ENCODE measurements around the gene GPX4. TPM values are rescaled to one million over a fixed set of nuclear protein-coding genes. Genes with fewer than 3 reads are reported as not detected.

The GPX4 gene
- total and polyA plus RNA-seq, 2 donors (not counting 1 experiment from before 2014, with no cell fraction given) = 213 to 317 TPM

DNA sequence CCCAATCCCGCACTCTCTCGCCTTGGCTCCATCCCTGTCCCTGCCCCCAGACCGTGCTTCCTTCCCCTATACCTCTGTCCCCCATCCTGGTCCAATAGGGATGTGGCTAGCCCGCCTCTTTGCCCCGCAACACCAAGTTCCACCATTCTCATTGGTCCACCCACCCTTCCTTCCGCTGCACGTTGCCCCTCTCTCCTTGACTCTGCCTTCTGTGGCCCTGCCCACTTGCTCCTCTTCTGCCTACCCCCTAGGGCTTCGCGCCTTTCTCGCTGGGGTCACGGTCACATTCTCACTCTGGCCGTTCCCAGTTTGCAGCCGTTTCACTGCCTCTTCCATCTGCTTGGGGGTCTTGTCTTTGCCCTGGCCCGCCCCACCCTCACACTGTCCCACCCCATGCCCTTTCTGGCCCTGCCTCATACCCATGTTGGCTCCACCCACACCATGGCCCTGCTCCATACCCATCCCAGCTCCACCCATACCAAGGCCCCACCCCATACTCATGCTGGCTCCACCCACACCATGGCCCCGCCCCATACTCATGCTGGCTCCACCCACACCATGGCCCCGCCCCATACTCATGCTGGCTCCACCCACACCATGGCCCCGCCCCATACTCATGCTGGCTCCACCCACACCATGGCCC, 41.3 kb upstream of the GPX4 start:
- Histone ChIP-seq H3K27me3 (replicated peaks in 1 of 4; ENCODE audit: control extremely low read depth in 1 of 4, control insufficient read depth in 3 of 4, insufficient read depth in 4 of 4, low read length in 3 of 4) (no peaks in the 10 kb centered on the region), H3K4me1 (ENCODE audit: control insufficient read depth in 2 of 2, insufficient read depth in 2 of 2, low read length in 2 of 2) (peaks cover 25 to 48% of the 10 kb centered on the region in 2 donors), H3K9ac (ENCODE audit: low read length) (no peak overlapping the region), H3K9me3 (ENCODE audit: control extremely low read depth in 1 of 3, control insufficient read depth in 2 of 3, insufficient read depth in 1 of 3, low read length in 2 of 3) (peaks cover 0 to 51% (median 15%) of the 10 kb centered on the region in 3 donors), H3K27ac (ENCODE audit: low read length in 2 of 2) (no peak overlapping the region), H3K4me3 (ENCODE audit: control extremely low read depth in 1 of 5, extremely low read depth in 1 of 5, insufficient read depth in 1 of 5, low read depth in 2 of 5, low read length in 4 of 5) (no peak overlapping the region), H3K79me2 (ENCODE audit: control insufficient read depth, insufficient read depth, low read length) (peaks cover 9% of the 10 kb centered on the region), H4K20me1 (ENCODE audit: control insufficient read depth, insufficient read depth, low read length, poor library complexity, severe bottlenecking) (peaks cover 30% of the 10 kb centered on the region), H3K4me2 (replicated peaks; ENCODE audit: low read depth, low read length, poor library complexity, severe bottlenecking) (no peak overlapping the region), H3K36me3 (replicated peaks in 1 of 2; ENCODE audit: control extremely low read depth in 1 of 2, control insufficient read depth in 1 of 2, extremely low read depth in 1 of 2, insufficient read depth in 2 of 2, low read length in 1 of 2) (peaks cover 2 to 29% of the 10 kb centered on the region in 2 experiments), H2AFZ (ENCODE audit: insufficient read depth, low read depth, low read length, poor library complexity, severe bottlenecking) (no peak overlapping the region)
- Mint-ChIP-seq H3K9me3 (ENCODE audit: insufficient read depth) (no peaks in the 10 kb centered on the region), H3K4me1 (peaks cover 31% of the 10 kb centered on the region), H3K27ac (no peak overlapping the region), H3K27me3 (no peaks in the 10 kb centered on the region), H3K4me3 (no peak overlapping the region)
- no peak for TF ChIP-seq EZH2 (IDR thresholded peaks at IDR 0.05; ENCODE audit: borderline replicate concordance, insufficient read depth, low read depth, low read length, poor library complexity, severe bottlenecking)
- TF ChIP-seq, protein P1, sequence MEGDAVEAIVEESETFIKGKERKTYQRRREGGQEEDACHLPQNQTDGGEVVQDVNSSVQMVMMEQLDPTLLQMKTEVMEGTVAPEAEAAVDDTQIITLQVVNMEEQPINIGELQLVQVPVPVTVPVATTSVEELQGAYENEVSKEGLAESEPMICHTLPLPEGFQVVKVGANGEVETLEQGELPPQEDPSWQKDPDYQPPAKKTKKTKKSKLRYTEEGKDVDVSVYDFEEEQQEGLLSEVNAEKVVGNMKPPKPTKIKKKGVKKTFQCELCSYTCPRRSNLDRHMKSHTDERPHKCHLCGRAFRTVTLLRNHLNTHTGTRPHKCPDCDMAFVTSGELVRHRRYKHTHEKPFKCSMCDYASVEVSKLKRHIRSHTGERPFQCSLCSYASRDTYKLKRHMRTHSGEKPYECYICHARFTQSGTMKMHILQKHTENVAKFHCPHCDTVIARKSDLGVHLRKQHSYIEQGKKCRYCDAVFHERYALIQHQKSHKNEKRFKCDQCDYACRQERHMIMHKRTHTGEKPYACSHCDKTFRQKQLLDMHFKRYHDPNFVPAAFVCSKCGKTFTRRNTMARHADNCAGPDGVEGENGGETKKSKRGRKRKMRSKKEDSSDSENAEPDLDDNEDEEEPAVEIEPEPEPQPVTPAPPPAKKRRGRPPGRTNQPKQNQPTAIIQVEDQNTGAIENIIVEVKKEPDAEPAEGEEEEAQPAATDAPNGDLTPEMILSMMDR (IDR thresholded peaks at IDR 0.05) = no peak
- POLR2A ChIA-PET = interaction anchor here (0.6 to 0.8 kb wide), 2 partner anchors 16 to 19 kb away, joined by 3 to 5 read pairs; no protein-coding TSS in a partner anchor
- 97% methylated on average over 14 of the region's 17 CpGs for WGBS (ENCODE audit: insufficient coverage)
- ATAC-seq (ENCODE audit: low read depth) = no peak
- intact Hi-C loops (cut with micrococcal nuclease) = loop anchor here (10.0 kb wide), 1 partner anchor 138 kb away; the partner anchor contains the start of gene ARID3A
- no peak for DNase-seq
- CTCF ChIA-PET = no interaction called here
